Fibroblast of skin of right biceps (primary cell): Measurements from ENCODE around the gene PPP1R12B.
"Not testable (repeated sequence)": the region's sequence is repeated elsewhere in the genome, so short reads cannot be mapped to it uniquely, and the experiment has no call there.

Experiments used
- DNase-seq: peaks from one replicate; pipeline ENCODE4 v3.0.0-alpha.2; 2013

The PPP1R12B gene

DNA sequence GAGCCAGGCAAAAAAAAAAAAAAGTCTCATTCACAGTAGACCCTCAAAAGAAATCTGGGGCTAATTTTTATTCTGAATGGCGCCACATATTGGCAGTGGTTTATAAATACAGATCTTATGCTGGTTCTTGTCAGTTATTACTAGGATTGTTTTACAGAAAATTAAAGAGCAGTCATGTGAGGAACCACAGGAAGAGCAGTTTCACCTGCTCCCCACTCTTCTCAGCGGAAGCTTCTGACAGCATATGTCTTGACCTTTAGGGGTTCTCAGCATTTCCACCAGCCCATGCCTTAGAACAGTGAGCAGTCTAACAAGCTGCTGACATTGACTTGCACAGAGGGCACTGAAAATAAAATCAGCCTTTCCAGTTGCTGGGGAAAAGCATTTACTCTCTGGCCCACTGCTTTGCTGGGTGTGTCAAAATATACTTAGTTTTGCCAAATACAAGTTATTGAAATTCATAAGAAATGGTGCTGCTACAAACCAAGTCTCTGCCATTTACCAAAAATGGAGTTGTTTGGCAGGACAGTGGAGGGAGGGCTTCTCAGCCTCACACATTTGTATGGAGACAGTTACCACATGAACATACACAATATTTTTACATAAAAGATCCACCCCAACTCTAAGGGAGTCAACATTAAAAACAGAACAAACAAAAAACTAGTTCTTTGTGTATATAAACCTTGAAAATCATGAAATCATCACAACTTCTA lies 217.5 kb downstream of the PPP1R12B start:
- no peak for DNase-seq

DNA sequence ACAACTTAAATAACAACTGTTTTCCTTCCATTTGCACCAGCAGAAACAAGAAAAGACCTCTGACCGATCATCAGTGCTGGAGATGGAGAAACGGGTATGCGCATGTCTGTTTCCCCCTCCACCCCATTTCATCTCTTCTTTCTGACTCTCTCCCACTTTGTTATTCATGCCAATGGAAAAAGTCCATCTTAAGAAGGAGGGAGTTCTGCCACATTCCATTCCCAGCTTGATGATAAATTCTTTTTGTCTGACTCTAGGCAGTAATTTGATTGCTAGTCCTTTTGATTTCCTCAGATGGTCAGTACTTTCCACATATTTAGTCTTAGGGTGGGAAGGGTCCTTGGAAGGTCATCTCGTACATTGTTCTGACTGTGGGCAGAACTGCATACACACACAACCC lies 219.2 kb downstream of the PPP1R12B start:
- DNase-seq = peak; percentile 75

DNA sequence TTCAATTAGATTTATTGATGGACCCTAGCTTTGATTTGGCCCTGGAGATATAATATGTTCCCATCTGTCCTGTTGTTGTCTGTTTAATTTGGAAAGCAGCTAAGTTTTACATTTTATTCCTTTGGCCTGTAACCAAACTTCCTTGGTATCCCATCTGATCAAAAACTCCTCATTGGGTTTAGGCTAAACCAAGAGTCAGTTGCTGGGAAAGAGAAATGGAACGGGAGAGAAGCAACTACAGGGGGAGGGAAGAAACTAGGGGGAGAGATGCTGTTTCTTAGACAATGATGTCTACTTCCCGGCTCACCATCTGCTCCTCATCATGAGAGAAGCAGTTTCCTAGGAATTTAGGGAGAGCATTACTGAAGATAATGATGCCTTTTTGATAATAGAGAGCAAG lies 219.9 kb downstream of the PPP1R12B start:
- DNase-seq = peak; percentile 37

DNA sequence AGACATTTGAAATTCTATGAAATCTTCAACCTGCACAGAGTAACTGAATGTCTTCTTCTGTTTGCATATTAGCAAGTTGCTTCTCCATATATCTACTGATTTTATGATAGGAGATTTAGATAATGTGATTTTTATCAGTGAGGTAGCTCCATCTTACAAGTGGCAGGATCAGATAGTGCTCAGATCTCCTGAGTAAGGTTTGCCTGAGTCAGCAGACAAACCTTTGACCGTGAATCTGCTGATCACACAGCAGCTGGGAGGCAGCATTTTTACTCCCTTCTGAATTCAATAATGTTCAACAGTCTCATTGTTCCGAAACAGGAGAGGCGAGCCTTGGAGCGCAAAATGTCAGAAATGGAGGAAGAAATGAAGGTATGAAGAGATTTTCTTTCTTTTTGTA lies 220.3 kb downstream of the PPP1R12B start:
- no peak for DNase-seq

DNA sequence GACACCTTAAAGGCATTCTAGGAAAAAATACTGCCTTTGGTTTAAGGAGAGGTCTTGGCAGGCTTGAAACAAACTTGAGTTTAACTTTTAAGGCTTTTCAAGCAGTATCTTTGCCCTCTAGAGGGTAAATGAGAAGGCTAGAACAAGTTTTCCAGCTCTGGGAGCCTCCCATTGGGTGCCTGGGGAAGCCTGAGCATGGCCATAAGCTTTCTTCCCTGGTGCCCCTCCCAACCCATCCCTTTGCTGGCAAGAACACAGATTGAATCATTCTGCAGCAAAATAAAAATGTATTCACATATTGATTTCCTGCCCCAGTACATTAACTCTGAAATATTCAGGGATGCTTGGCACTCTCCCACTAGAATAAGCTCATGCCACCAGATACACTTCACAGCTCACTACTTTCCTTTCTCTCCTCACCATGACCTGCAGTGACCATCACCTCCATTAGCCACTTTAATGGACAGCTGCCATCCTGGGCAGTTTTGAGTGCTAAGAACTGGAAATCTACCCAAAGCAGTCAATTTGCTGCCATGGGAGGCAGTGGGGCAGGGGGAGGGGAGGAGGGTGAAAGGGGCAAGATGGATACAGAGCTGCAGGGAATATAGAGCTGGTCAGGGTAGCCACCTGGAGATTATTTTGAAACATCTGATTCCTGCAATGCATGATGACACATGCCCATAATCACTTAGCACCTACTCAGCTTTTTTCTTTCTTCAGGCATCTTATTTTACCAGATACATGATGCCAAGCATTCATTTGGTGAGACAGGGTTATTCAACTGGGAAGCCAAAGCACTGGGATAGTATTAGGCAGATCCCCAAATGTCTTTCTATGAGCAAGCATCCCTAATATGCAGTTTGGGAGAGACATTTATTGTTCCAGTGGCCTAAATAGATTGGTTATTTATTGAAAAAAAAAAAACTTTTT lies 221.2 kb downstream of the PPP1R12B start:
- no peak for DNase-seq

DNA sequence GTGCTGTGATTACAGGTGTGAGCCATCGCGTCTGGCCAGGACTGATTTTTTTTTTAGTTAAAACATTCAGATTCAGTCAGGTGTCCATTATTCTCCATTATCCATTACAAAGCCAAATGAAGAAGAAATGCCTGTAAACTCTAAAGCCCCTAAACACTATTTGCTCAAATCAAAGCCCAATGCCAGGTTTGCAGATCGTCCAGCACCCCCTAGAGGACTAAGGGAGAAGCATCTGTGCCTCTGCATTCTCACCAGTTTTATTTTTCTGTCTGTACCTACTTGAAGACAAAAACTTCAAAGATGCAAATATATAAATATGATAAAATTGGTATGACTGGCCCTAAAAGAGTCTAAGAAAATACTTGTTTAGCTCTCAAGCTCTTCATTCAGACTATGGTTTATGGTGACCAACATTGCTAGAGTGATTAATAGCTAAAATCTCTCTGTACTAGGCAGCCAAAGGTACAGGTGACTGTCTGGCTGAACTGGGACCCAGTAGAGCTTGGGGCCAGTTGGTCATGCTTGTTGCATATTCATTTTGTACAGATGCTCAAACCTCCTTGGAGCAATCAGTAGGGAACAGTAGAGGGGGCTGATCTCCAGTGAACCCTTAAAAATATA lies 223.3 kb downstream of the PPP1R12B start:
- DNase-seq = peak; percentile 51

DNA sequence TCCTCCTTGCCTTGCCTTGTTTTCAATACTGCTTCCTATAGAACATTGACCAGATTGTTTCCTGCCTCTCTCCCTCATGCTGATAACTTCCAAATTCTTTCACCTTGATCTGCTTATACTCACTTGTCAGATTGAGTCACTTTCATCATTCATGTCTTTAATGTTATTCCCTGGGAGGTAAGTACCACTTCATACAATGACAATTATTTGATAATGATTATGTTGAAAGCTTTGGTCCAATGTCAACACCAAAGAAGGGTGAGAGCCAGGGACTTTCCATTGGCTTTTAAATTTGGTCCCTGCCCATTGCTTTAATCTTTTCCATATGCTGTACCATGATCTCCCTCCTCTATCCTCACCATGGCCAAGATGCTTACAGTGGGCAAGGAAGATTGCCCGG lies 224.4 kb downstream of the PPP1R12B start:
- DNase-seq = no peak

DNA sequence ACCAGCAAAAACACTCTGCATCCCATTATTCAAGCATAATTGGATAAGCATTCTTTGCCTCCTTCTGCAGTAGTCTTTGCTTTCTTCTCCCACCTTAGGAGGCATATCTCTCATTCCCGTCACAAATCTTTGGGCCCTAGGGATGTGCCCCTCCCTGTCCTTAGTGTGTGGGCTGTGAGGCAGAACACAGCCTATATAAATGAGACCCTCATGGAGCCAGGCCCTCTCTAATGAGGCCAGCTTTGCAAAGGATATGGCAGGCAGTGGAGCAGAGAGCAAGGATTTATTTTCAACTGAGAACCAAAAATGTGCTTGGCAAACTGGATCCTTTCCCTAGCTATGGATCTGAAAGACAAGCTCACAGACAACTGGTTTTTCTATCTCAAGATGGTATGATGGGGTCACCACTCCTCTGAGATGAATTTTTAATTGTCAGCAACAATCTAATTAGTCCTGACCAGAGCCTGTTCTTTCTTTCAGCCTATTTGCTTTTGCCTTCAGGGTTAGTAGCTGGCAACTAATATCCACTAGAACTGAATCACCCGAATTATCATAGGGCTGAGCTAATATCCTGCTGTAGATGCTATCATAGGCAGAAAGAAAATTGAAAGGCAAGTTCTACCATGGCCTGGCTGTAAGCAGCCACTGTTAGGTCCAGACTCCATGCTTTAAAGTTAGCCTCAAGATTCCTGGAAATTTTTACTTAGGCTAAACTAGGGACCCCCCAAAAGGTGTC lies 227.6 kb downstream of the PPP1R12B start:
- DNase-seq = peak; percentile 40

DNA sequence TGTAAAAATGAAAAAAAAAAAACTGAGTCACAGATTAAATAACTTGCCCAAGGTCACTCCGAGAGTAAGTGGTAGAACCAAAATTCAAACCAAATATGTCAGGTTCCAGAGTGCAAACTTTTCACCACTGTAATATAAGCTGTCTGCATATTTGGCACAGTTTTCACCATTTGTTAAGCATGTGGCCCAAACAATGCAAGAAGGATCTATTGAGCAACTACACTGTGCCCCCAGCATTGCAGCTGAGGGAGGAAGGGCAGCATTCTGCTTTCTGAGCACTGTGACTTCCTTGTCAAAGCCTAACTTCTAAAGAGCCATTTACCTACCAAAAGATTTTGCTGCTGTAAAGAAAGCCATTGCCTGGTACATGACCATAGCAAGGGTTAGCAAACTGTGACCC lies 228.3 kb downstream of the PPP1R12B start:
- peak; percentile 94 for DNase-seq

DNA sequence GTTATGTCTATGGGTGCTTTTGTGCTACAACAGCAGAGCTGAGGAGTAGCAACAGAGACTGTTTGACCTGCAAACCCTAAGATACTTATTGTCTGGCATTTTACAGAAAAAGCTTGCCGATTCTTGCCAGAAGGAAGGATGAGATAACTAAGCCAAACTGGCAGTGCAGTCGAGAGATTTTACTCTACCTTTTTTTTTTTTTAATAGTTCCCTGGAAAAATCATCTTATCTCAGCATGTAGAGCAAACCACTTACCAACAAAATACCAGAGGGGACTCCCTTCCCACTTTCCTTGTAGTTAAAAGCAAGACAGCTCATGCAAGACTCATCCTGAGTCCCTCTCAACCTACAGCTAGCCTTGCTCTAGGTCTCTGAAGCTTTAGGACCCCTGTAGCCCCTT lies 228.9 kb downstream of the PPP1R12B start:
- peak; percentile 70 for DNase-seq

DNA sequence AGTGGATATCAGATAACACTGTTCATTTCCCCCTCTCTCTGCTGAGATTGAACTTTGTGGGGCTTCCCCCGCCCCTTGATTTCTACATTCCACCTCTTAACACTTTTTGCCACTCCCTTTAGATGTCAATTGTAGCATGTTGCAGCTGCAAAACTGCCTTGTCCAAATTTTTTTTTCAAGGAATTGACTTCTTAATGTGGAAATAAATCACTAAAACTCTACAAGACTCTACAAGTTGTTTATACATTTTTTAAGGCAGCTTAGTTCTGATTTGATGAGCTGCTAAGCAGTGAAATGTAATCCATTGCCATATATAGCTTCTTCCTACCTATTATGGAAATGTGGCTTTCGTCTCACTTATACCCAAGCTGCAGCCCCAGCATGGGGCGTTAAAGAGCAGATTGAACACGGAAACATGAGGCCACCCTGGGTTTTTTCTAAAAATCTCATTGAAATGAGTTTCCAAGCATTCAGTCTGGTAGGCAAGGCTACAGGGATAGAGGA lies 229.6 kb downstream of the PPP1R12B start:
- DNase-seq = peak; percentile 90

DNA sequence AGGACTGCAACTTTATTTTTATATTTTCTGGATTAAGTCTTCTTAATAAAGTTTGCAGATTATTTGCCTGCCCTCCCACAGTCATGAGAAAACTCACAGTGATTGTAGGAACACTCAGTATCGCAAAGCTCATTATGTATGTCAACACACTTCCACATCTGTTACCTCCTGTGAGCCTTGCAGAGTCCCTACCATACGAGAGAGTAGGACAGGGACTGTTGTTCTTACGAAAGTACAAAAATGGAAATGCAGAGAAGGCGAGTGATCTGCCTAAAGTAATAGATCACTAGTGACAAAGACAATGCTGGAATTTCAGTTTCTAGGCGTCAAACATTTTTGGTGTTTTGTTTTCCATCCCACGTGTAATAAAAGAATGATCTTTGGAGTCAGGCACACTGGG lies 230.1 kb downstream of the PPP1R12B start:
- DNase-seq = peak; percentile 60

DNA sequence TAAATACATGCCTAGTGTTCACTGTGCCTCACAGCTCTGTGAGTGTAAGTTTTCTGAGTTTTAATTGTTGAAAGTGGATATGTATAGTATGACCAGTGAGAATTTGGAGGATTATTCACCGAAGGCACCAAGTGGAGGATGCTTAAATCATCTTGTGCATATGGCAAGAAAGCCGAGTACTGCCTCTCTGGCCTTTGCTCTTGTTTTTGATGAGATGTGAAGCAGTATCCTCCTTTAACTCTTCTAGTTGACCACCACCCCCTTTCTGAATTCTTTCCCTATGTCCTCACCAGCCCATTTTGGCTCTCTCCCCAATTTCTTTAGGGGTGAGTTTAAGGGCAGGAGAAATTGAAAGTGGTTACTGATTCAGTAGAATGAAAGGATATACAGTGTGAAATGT lies 231.3 kb downstream of the PPP1R12B start:
- peak; percentile 97 for DNase-seq

DNA sequence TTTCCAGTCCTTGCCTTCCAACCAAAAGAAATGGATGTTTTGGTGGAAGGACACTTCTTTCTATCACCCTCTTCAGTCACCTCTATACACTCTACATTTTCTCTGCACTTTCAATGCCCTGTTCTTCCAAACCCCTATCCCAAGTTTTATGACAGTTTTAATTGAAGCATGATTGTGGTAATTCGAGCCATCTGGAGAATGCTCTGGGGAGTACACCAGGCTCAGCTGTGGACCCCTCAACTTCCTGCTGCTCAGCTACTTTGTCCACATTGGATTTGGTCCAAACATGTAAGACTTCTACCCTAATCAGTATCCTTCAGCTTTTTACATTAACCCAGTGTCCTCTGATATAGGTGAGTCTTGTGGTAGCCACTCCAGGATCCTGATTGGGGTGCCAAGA lies 232.1 kb downstream of the PPP1R12B start:
- DNase-seq = peak; percentile 69

DNA sequence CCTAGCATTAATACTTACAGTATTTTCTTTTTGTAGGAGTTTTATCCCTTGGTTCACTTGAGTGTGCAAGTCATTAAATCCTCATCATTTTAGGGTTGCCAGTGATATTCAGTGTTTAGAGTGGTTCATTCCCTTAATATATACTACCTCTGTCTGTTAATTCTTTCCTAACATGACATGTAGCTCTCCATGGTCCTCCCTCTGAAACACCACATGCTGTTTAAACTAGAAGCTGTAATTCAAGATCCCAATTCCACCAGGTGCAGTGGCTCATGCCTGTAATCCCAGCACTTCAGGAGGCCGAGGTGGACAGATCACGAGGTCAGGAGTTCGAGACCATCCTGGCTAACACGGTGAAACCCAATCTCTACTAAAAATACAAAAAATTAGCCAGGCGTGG lies 233.9 kb downstream of the PPP1R12B start:
- not testable (repeated sequence) for DNase-seq

DNA sequence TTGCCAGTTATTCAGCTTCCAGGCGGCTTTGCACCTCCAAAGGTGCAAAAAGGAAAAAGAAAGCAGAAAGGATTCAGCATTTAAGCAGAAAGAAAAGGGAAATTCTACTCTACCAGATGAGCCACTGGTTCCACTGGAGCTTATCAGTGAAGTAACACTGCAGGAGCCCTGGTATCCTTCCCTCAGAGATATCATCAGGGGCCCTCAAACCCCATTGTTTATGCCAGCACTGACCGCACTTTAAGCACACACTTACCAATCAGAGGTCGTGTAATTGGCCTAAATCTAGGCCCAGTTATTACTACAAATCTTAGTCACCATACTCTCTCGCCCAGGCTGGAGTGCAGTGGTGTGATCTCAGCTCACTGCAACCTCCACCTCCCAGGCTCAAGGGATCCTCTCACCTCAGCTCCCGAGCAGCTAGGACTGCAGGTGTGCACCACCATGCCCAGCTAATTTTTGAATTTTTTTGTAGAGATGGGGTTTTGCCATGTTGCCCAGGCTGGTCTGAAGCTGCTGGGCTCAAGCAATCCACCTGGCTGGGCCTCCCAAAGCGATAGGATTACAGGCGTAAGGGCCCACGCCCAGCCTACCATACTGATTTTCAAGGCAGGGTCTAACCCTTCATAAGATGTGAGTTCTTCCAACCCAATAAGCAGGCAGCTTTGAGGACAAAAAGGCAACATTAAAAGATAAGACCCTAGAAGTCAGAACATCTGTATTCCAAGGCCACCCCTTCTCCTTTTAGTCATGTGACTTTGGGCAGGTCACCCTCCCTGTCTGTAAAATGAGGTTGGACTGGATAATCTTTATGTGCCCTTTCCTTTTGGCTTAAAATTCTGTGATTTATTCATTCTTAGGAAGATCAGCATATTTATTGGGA lies 236.4 kb downstream of the PPP1R12B start:
- DNase-seq = no peak

DNA sequence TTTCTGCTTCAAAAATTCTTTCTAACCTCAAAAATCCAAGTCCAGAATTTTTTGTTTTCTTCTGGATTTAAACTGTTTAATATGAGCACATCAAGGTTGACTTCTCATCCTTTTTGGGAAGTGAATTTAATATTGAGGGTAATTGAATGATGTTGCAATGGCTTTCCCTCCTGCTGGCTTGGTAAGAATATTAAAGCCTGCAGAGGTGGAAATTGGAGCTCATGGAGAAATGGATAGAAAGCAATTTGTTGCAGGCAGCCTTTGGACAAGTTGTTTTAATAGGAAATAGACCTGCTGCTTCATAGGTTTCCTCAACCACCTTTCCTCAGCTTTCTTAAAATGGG lies 237.1 kb downstream of the PPP1R12B start:
- peak; percentile 65 for DNase-seq

DNA sequence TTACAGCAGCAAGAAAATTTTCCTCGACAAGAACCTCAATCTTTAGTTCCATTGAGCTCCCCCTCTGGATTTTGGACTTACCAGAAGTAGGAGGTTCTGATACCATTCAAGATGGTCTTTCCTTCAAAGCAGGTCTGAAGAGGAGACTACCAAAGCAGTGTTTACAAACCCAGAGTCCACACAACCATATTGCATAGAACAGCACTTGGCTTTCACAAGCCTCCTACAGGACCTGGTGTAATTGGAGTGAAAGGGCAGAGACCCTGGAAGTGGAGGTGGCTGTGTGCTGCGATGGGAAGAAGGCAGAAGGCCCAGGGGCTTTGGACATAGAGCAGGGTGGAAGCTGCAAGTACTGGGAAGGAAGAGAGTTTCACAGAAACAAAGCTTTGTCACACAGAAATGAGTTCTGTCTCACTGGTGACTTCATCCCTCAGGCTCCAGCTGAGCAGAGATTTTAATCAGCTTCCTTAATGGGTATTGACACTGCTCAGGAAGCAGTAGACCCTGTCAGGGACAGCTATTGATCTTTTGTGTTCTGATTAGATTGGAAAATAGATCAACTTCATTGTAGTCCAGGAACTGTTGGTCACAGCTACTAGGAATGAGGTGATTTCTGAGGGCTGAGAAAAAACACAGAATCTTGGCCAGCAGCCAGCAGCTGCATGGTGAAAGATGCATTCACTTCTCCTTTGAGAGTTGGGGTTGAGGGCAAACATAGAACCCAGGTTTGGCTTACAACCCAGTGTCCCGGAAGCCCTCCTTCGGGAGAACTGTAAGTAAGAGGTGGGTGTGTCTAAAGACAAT lies 237.7 kb downstream of the PPP1R12B start:
- peak; percentile 69 for DNase-seq

DNA sequence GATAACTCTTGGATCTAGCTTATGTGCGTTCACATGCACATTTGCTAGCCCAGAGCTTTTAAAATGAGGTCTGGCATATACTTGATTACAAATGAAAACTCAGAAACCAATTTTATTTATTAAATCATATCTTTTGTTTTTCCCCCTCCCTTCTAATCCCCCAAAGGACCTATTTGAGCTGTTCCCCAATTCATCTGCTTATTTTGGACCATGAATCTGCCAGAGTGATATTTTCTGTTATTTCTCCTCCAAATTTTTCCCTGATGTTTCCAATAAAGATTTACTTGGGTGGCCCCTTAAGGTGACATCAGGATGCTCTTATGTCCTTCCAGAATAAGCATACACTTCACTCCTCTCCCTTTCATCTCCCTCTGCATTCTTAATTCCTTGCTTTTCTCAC lies 238.4 kb downstream of the PPP1R12B start:
- no peak for DNase-seq

DNA sequence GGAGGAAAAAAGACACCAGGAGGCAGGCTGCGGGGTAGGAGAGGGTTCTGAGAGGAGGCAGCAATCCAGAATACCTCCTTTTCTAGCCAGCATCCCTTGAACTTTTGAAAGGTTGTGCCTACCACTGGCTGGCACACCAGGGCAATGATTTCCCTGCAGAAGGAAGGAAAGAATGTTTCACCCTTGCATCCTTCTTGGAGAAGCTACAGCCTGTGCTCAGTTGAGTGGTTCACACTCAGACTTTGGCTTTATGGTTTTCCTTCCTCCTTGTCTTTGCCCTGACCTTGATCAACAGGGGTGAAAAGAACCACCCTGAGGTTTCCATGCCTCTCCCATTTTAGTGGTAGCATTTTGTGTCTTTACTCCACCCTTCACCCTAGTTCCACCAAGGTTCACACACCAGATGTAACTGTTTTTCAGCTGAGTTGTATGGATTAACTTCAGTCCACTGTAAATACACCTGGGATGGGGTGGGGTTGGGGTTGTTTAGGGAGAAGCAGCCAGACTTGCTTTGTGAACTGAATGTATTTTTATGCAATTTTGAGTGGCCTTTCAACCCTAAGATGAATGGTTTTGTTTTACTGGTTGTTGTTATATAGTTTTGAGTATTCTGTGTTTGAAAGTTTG lies 239.5 kb downstream of the PPP1R12B start:
- DNase-seq = no peak
